Cardiac muscle cell (in vitro differentiated cells and primary cell): ENCODE measurements around the gene OR2H2. TPM values are rescaled to one million over a fixed set of nuclear protein-coding genes. Genes with fewer than 3 reads are reported as not detected.

Experiments
- DNase-seq, 2 donors: peaks; one replicate each; pipeline versions ENCODE4 v3.0.0 to v3.0.0-alpha.2; 2010 to 2017; ENCODE audit warnings: low read depth in 1 of 2, low spot score in 1 of 2
- H3K27ac ChIP-seq: fragments of 200-600 bp; sonication (generic); 2 replicates; pipeline ENCODE4 v1.5.1; 2016
- H3K27me3 ChIP-seq: fragments of 200-600 bp; sonication (generic); 2 replicates; pipeline ENCODE4 v1.6.0; 2016; ENCODE audit warnings: control low read depth
- H3K36me3 ChIP-seq: fragments of 200-600 bp; sonication (generic); 2 replicates; pipeline ENCODE4 v1.5.1; 2016; ENCODE audit warnings: control low read depth
- H3K4me1 ChIP-seq: fragments of 200-600 bp; sonication (generic); 2 replicates; pipeline ENCODE4 v1.8.1; 2017; ENCODE audit warnings: low read depth, mild to moderate bottlenecking, mixed run types
- H3K4me3 ChIP-seq: fragments of 200-600 bp; sonication (generic); 2 replicates; pipeline ENCODE4 v1.5.1; 2016; ENCODE audit warnings: mild to moderate bottlenecking
- H3K9me3 ChIP-seq: fragments of 200-600 bp; sonication (generic); 2 replicates; pipeline ENCODE4 v1.5.1; 2017; ENCODE audit warnings: low read depth, mild to moderate bottlenecking, control low read depth
- CTCF ChIP-seq: IDR thresholded peaks from 2 replicates; pipeline ENCODE4 v1.5.1; 2012; ENCODE audit warnings: low read depth, mild to moderate bottlenecking, low read length
- polyA plus RNA-seq: library from polyadenylated mRNA; unstranded; fragments of >200 nt; fragmentation: Nextera tagmentation; extraction: Ambion mirVana; gene quantifications from 2 replicates; pipeline ENCODE4 v1.2.1, GENCODE V29; 2016
- total RNA-seq: library from RNA; depleted of rRNA; stranded (reverse); fragments of >200 nt; gene quantifications from 2 replicates; pipeline ENCODE4 v1.2.3, GENCODE V29; 2016

Gene OR2H2
- total and polyA plus RNA-seq, 2 experiments from 2014 or later = 0.73 TPM; not detected in 1

GRCh38 chr6:29561606-29562181, 23.2 kb upstream of the OR2H2 start:
- Histone ChIP-seq H3K4me3 (no peak overlapping the region), H3K36me3 (no peaks in the 10 kb centered on the region), H3K27me3 (peaks cover 16% of the 10 kb centered on the region), H3K27ac (no peak overlapping the region), H3K9me3 (no peaks in the 10 kb centered on the region), H3K4me1 (no peaks in the 10 kb centered on the region)
- no peak for DNase-seq
- TF ChIP-seq CTCF = no peak

- no peak for TF ChIP-seq CTCF
- Histone ChIP-seq H3K4me3 (no peak overlapping the region), H3K27me3 (peaks cover 9% of the 10 kb centered on the region), H3K4me1 (no peaks in the 10 kb centered on the region), H3K36me3 (no peaks in the 10 kb centered on the region), H3K27ac (no peak overlapping the region), H3K9me3 (no peaks in the 10 kb centered on the region)
- DNase-seq = no peak
Observed at GRCh38 chr6:29563435-29563965, 21.4 kb upstream of the OR2H2 start.

GRCh38 chr6:29564875-29565274, 20.0 kb upstream of the OR2H2 start:
- peaks cover 11% of the 10 kb centered on the region for H3K27me3 ChIP-seq
- H3K4me3 ChIP-seq = no peak overlapping the region
- DNase-seq = no peak
- H3K4me1 ChIP-seq = no peaks in the 10 kb centered on the region
- H3K27ac ChIP-seq = no peak overlapping the region
- H3K9me3 ChIP-seq = no peaks in the 10 kb centered on the region
- H3K36me3 ChIP-seq = no peaks in the 10 kb centered on the region
- no peak for TF ChIP-seq CTCF

DNA sequence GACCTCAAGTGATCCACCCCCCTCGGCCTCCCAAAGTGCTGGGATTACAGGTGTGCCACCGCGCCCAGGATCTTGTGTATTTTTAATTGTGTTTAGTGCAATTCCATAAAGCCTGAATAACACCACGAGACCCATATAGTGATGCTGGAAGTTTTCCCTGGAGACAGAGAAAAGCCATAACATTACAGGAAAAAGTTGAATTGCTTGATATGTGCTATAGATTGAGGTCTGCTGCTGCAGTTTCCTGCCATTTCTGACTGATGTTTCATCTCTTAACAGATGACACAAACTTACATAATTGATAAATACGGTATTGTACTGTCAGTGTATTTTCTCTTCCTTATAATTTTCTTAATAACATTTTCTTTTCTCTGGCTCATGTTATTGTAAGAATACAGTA, 18.1 kb upstream of the OR2H2 start:
- no peaks in the 10 kb centered on the region for H3K36me3 ChIP-seq
- H3K9me3 ChIP-seq = no peaks in the 10 kb centered on the region
- no peaks in the 10 kb centered on the region for H3K4me1 ChIP-seq
- H3K27me3 ChIP-seq = peaks cover 16% of the 10 kb centered on the region
- no peak overlapping the region for H3K4me3 ChIP-seq
- no peak for TF ChIP-seq CTCF
- no peak overlapping the region for H3K27ac ChIP-seq
- DNase-seq = no peak

DNA sequence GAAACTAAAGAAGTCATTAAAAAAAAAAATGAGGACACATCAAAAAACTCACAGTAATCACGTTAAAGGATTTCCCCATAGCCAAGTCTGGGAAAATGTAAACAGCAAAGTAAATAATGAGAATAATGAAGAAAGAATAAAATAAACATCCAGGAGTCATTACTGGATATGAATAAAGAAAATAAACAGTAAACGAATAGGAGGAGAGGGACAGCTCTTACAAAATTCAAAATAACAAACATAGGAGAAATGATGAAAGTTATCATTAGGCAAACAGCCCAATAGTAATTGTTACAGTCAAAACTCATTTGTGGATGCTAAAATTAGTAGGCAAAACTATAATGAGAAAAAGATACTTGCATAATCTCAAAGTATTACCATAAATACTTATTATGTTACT, 17.4 kb upstream of the OR2H2 start:
- no peaks in the 10 kb centered on the region for H3K4me1 ChIP-seq
- TF ChIP-seq CTCF = no peak
- H3K36me3 ChIP-seq = no peaks in the 10 kb centered on the region
- no peaks in the 10 kb centered on the region for H3K9me3 ChIP-seq
- no peak overlapping the region for H3K27ac ChIP-seq
- no peak for DNase-seq
- H3K27me3 ChIP-seq = peaks cover 16% of the 10 kb centered on the region
- H3K4me3 ChIP-seq = no peak overlapping the region
